Nephron (organoid): ENCODE data around the gene RGS6.

ENCODE experiments used
- H3K27ac Mint-ChIP-seq, 3 experiments: 2 replicates each; pipeline ENCODE4 v1.8.0; 2020; ENCODE audit warnings: mixed read lengths in 3 of 3, mild to moderate bottlenecking in 2 of 3, moderate library complexity in 1 of 3
- H3K27me3 Mint-ChIP-seq: 2 replicates; pipeline ENCODE4 v1.8.0; 2021; ENCODE audit warnings: low read depth, mild to moderate bottlenecking, moderate library complexity, mixed read lengths
- H3K36me3 Mint-ChIP-seq: 2 replicates; pipeline ENCODE4 v1.8.0; 2020; ENCODE audit warnings: low read depth, mixed read lengths
- H3K4me1 Mint-ChIP-seq: 2 replicates; pipeline ENCODE4 v1.8.0; 2020; ENCODE audit warnings: mixed read lengths
- H3K4me3 Mint-ChIP-seq, 3 experiments: 2 replicates each; pipeline ENCODE4 v1.8.0; 2020; ENCODE audit warnings: mild to moderate bottlenecking in 3 of 3, mixed read lengths in 3 of 3, moderate library complexity in 2 of 3
- H3K9me3 Mint-ChIP-seq: 2 replicates; pipeline ENCODE4 v1.8.0; 2020; ENCODE audit warnings: mixed read lengths
- CTCF ChIP-seq, 3 experiments: fragments of 200-600 bp; sonication (generic); IDR thresholded peaks; one replicate each; pipeline ENCODE4 v1.5.0; 2021; ENCODE audit warnings: antibody characterized with exemption in 3 of 3; ENCODE audit not compliant: unreplicated experiment in 3 of 3

The RGS6 gene

GRCh38 chr14:72389200-72389599 is 457.0 kb downstream of the RGS6 start:
- no peaks in the 10 kb centered on the region for H3K4me1 Mint-ChIP-seq
- TF ChIP-seq CTCF (IDR thresholded peaks at IDR 0.05; ENCODE audit: unreplicated experiment in 3 of 3): no peak
- H3K27ac Mint-ChIP-seq: no peak overlapping the region
- peaks cover 3% of the 10 kb centered on the region for H3K27me3 Mint-ChIP-seq
- no peak overlapping the region for H3K4me3 Mint-ChIP-seq
- peaks cover 13% of the 10 kb centered on the region for H3K9me3 Mint-ChIP-seq
- no peaks in the 10 kb centered on the region for H3K36me3 Mint-ChIP-seq

- H3K27me3 Mint-ChIP-seq: no peaks in the 10 kb centered on the region
- peaks cover 7% of the 10 kb centered on the region for H3K4me1 Mint-ChIP-seq
- TF ChIP-seq CTCF (IDR thresholded peaks at IDR 0.05; ENCODE audit: unreplicated experiment in 3 of 3): no peak
- H3K4me3 Mint-ChIP-seq: no peak overlapping the region
- H3K36me3 Mint-ChIP-seq: no peaks in the 10 kb centered on the region
- H3K27ac Mint-ChIP-seq: no peak overlapping the region
- H3K9me3 Mint-ChIP-seq: peaks cover 3% of the 10 kb centered on the region
Measured at GRCh38 chr14:72401101-72401625, 468.9 kb downstream of the RGS6 start.

GRCh38 chr14:72401632-72402376 is 469.6 kb downstream of the RGS6 start:
- no peaks in the 10 kb centered on the region for H3K36me3 Mint-ChIP-seq
- no peaks in the 10 kb centered on the region for H3K27me3 Mint-ChIP-seq
- H3K4me1 Mint-ChIP-seq: peaks cover 7% of the 10 kb centered on the region
- H3K27ac Mint-ChIP-seq: no peak overlapping the region
- no peak for TF ChIP-seq CTCF (IDR thresholded peaks at IDR 0.05; ENCODE audit: unreplicated experiment in 3 of 3)
- H3K4me3 Mint-ChIP-seq: no peak overlapping the region
- peaks cover 3% of the 10 kb centered on the region for H3K9me3 Mint-ChIP-seq

GRCh38 chr14:72402377-72402772 is 470.1 kb downstream of the RGS6 start:
- H3K4me3 Mint-ChIP-seq: no peak overlapping the region
- no peaks in the 10 kb centered on the region for H3K9me3 Mint-ChIP-seq
- no peaks in the 10 kb centered on the region for H3K27me3 Mint-ChIP-seq
- peaks cover 7% of the 10 kb centered on the region for H3K4me1 Mint-ChIP-seq
- no peaks in the 10 kb centered on the region for H3K36me3 Mint-ChIP-seq
- no peak for TF ChIP-seq CTCF (IDR thresholded peaks at IDR 0.05; ENCODE audit: unreplicated experiment in 3 of 3)
- no peak overlapping the region for H3K27ac Mint-ChIP-seq

GRCh38 chr14:72404106-72404774 is 472.0 kb downstream of the RGS6 start:
- Mint-ChIP-seq H3K4me3 (no peak overlapping the region), H3K27me3 (no peaks in the 10 kb centered on the region), H3K9me3 (peaks cover 2% of the 10 kb centered on the region), H3K27ac (no peak overlapping the region), H3K36me3 (no peaks in the 10 kb centered on the region), H3K4me1 (peaks cover 7% of the 10 kb centered on the region)
- no peak for TF ChIP-seq CTCF (IDR thresholded peaks at IDR 0.05; ENCODE audit: unreplicated experiment in 3 of 3)
